ENCODE measurements around the gene ADORA1.

DNA sequence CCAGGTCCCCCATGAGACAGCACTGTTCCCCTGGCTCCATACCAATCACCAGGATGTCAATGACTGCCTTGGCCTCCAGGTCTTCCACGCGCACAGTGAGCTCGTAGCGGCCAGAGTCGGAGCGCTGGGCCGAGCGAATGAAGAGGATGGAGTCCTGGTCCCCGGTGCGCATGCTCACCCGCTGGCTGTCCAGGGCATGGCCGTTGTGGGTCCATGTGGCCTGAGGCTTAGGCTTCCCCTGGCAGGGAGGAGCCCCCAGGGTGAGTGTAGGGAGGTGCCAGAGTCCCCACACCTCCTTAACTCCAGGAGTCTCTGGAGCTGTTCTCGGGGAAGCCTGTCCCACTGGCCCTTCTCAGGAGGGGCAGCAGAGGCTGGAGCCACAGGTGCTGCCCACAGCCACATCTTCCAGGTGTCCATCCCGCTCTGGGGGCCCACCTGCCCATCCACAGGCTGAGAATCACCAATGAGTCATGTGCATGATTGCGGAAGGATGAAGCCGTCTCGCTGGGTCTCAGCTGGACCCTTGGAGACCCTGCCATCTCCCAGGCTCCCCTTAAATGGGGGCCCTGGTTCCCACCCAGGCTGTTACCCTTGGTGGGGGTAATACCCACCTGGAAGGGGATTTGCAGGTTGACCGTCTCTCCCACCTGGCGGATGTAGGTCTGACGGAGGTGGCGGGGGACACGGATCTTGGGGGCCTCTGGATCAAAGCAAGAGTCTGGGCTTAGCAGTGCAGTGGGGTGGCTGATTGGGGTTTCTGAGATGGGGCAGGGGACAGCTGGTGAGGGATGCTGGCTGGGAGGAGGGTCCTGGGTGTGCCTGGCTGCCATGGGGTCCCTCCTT, 44.0 kb downstream of the ADORA1 start:
- TF ChIP-seq, protein P1, sequence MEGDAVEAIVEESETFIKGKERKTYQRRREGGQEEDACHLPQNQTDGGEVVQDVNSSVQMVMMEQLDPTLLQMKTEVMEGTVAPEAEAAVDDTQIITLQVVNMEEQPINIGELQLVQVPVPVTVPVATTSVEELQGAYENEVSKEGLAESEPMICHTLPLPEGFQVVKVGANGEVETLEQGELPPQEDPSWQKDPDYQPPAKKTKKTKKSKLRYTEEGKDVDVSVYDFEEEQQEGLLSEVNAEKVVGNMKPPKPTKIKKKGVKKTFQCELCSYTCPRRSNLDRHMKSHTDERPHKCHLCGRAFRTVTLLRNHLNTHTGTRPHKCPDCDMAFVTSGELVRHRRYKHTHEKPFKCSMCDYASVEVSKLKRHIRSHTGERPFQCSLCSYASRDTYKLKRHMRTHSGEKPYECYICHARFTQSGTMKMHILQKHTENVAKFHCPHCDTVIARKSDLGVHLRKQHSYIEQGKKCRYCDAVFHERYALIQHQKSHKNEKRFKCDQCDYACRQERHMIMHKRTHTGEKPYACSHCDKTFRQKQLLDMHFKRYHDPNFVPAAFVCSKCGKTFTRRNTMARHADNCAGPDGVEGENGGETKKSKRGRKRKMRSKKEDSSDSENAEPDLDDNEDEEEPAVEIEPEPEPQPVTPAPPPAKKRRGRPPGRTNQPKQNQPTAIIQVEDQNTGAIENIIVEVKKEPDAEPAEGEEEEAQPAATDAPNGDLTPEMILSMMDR (conservative IDR thresholded peaks at IDR 0.05; ENCODE audit: low read depth, low read length), result no peak
- no peak for TF ChIP-seq EZH2 (IDR thresholded peaks at IDR 0.05; ENCODE audit: borderline replicate concordance, low read depth, low read length, poor library complexity, severe bottlenecking)
